GM10266 (cell line): Measurements from ENCODE around the gene CTNNA2.

Experiments used
- DNase-seq: peaks from one replicate; pipeline ENCODE4 v3.0.0; 2012; ENCODE audit errors: extremely low spot score
- CTCF ChIP-seq: IDR thresholded peaks from 2 replicates; pipeline ENCODE4 v1.5.1; 2012; ENCODE audit warnings: mild to moderate bottlenecking, low read depth; ENCODE audit not compliant: control insufficient read depth, insufficient read depth; ENCODE audit errors: missing control alignments

CTNNA2 gene

GRCh38 chr2:80322311-80322920, 809.6 kb downstream of the CTNNA2 start:
- no peak for TF ChIP-seq CTCF
- no peak for DNase-seq

DNA sequence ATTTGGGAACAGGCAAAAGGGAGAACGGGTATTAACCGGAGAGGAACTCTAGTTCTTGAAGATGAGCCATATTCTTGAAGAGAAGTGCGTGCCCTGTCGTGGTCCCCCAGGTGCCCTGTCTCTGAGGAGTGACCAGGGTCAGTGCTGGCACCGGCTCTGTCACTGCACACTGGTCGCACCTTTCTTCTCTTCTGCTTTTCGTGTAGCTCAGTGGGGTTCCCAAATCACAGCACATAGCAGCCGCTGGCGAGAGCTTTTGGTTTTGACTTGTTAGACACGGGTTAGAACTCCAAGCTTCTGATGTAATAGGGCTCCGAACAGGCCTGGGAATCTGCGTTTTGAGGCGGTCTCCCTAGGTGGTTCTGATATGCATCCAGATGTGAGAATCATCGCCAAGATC, 810.1 kb downstream of the CTNNA2 start:
- no peak for DNase-seq
- TF ChIP-seq CTCF = no peak

DNA sequence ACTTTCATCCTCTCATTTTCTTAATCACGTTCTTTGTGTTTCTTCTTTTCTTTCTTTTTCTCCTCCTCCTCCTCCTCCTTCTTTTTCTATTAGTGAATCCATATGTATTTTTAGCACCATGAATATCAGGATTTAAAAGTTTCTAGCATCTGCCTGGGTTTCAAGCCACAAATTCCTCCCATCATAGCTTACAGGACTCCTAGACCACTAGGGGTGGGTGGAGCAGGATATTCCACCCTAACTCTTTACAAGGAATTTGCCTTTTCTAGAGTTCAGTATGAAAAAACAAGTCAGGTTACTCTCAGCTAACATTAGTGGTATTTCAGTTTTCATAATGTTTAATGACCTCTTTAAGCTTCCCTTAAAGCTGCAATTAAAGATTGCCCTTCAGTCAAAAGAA, 810.8 kb downstream of the CTNNA2 start:
- no peak for TF ChIP-seq CTCF
- DNase-seq = no peak

DNA sequence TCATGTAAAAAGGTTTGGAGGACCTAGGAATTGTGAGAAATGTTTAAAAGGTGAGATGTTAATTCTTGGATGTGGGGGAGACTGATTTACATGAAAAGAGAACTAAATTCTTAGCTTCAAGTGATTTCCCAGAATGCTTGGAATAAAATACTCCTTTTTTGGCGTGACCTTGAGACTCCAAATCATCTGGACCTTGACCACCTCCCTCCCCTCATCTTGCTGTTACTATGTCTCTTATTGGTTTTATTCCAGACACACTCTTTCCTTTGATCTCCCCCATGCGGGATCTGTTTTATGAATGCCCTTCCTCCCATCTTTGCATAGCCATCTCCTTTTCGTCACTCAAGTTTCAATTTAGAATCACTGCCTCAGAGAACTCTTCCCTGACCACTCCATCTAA, 811.7 kb downstream of the CTNNA2 start:
- TF ChIP-seq CTCF = no peak
- DNase-seq = no peak

DNA sequence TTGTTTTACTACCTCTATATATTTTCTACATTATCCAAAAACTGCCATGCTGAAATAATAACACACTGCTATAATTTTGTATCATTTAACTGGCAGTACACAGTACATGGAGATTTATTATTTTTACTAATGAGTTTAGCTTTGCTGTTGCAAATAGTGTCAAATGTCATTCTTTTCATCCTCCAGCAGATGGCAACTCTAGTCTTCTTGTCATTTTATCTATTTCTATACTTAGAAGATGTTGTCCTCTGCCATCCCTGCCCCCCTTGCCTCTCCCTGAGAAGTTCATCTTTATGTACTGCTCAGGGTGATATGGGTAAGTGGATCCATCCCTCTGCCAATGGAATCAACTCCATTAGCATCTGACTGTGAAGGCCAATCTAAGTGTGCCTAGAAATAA, 813.4 kb downstream of the CTNNA2 start:
- DNase-seq = no peak
- peak; percentile 48 for TF ChIP-seq CTCF

- TF ChIP-seq CTCF = no peak
- DNase-seq = no peak
These were observed 814.0 kb downstream of the CTNNA2 start for GRCh38 chr2:80326861-80327260.

DNA sequence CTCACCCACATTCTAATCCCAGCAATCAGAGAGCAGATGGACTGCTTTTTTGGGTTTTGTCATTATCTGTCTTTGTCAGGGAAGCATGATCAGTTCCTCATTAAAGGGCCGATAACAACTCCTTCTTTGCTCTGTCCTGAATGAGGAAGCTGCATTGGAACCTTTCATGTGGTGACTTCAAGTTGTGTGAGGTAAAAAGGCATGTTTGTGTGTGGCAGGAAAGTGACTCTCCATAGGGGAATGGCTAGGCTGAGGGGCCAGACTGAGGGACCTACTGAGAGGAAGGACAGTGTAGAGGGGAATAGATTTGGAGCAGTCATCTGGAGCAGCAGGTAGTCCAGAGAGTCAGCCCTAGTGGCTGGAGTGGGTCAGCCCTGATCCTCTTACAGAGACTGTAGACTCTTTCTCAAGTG, 815.3 kb downstream of the CTNNA2 start:
- no peak for DNase-seq
- no peak for TF ChIP-seq CTCF
